Activated naive CD4-positive, alpha-beta T cell treated with anti-CD3 and anti-CD28 coated beads, Interleukin-2, amount 10 ng/mL, durations not matched to agents 7 days and 5 days (primary cell): Measurements from ENCODE around the gene NCAPH2.

Experiments used
- CTCF ChIA-PET: fragments of 350-600 bp; sonication (Branson Sonifier 250); formaldehyde crosslinking; loops from one replicate; lab custom pipeline; 2021; ENCODE audit warnings: antibody characterized with exemption; lab: Charles Lee
- DNase-seq: peaks from one replicate; pipeline ENCODE4 v3.0.0-alpha.2; 2020
- H3K27ac Mint-ChIP-seq: one replicate; pipeline ENCODE4 v1.8.0; 2021; ENCODE audit warnings: mild to moderate bottlenecking, moderate library complexity, mixed read lengths
- H3K27me3 Mint-ChIP-seq: one replicate; pipeline ENCODE4 v1.8.0; 2021; ENCODE audit warnings: mild to moderate bottlenecking, mixed read lengths
- H3K36me3 Mint-ChIP-seq: one replicate; pipeline ENCODE4 v1.8.0; 2021; ENCODE audit warnings: mixed read lengths
- H3K4me1 Mint-ChIP-seq: one replicate; pipeline ENCODE4 v1.8.0; 2021; ENCODE audit warnings: mixed read lengths
- H3K4me3 Mint-ChIP-seq: one replicate; pipeline ENCODE4 v1.8.0; 2021; ENCODE audit warnings: mild to moderate bottlenecking, moderate library complexity, mixed read lengths
- H3K9me3 Mint-ChIP-seq: one replicate; pipeline ENCODE4 v1.8.0; 2021; ENCODE audit warnings: mixed read lengths

Gene NCAPH2

DNA sequence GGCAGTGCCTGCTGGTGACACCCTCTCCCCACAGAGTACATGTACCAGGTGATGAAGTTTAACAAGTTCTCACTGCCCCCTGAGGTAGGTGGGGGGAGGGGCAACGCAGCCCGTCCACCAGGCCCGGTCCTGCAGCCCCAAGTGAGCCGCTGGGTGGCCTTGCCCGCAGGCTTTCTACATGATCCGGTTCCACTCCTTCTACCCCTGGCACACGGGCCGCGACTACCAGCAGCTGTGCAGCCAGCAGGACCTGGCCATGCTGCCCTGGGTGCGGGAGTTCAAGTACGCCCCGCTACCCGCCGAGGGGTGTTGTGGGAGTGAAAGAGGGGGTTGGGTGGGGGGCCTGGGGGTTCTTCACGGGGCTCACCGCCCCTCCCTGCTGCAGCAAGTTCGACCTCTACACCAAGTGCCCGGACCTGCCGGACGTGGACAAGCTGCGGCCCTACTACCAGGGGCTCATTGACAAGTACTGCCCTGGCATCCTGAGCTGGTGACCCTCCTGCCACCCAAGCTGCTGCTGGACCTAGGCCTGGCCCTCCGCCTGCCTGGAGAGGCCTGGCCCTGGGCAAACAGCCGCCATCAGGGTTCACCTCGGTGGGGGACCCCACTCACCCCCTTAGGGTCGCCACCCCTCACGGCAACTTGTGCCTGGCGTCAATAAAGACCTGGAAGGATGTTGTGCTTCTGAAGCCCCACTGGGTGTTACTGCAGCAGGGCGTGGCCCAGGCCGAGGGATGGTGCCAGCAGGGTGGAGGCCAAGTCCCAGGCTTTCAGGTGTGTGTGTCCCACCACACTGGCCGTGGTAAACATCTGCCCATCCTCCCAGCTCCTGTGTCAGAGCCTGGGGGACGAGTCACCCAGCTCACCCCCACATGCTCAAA, 18.4 kb upstream of the NCAPH2 start:
- DNase-seq = no peak
- peaks cover 16% of the 10 kb centered on the region for H3K4me1 Mint-ChIP-seq
- CTCF ChIA-PET = no interaction called here
- no peaks in the 10 kb centered on the region for H3K9me3 Mint-ChIP-seq
- H3K36me3 Mint-ChIP-seq = no peaks in the 10 kb centered on the region
- no peak overlapping the region for H3K4me3 Mint-ChIP-seq
- H3K27ac Mint-ChIP-seq = no peak overlapping the region
- peaks cover 41% of the 10 kb centered on the region for H3K27me3 Mint-ChIP-seq

GRCh38 chr22:50490531-50491308, 17.3 kb upstream of the NCAPH2 start:
- peaks cover 38% of the 10 kb centered on the region for H3K27me3 Mint-ChIP-seq
- peak; percentile 33 for DNase-seq
- no peaks in the 10 kb centered on the region for H3K9me3 Mint-ChIP-seq
- H3K4me1 Mint-ChIP-seq = peaks cover 13% of the 10 kb centered on the region
- CTCF ChIA-PET = no interaction called here
- H3K27ac Mint-ChIP-seq = peak overlapping the region; percentile 72
- no peaks in the 10 kb centered on the region for H3K36me3 Mint-ChIP-seq
- H3K4me3 Mint-ChIP-seq = no peak overlapping the region

DNA sequence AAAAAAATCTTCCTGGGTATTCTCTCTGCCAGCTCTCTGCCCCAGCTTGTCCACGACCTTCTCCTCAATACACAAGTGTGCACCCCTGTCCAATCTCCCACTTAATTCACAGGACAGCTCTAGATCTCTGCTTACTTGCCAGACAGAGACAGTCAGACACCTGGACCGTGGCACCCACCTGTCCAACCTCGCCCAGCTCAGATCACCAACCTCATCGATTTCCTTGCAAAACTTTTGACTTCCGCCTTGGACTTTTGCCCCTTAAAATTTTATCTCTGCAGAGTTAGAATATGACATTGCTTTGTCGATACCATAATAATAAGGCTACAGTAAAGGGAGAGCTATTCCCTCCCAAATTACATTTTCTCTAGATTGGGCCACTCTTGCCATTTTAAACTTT, 10.9 kb upstream of the NCAPH2 start:
- H3K27me3 Mint-ChIP-seq = peaks cover 11% of the 10 kb centered on the region
- no peak overlapping the region for H3K27ac Mint-ChIP-seq
- CTCF ChIA-PET = interaction anchor here (0.7 to 2.8 kb wide), 18 partner anchors 11 to 334 kb away, joined by 3 to 21 read pairs (median 4); partner anchors contain the start of genes DENND6B, LMF2, MIOX and NCAPH2
- no peak for DNase-seq
- H3K36me3 Mint-ChIP-seq = peaks cover under 1% of the 10 kb centered on the region
- H3K9me3 Mint-ChIP-seq = no peaks in the 10 kb centered on the region
- peaks cover 3% of the 10 kb centered on the region for H3K4me1 Mint-ChIP-seq
- H3K4me3 Mint-ChIP-seq = no peak overlapping the region

DNA sequence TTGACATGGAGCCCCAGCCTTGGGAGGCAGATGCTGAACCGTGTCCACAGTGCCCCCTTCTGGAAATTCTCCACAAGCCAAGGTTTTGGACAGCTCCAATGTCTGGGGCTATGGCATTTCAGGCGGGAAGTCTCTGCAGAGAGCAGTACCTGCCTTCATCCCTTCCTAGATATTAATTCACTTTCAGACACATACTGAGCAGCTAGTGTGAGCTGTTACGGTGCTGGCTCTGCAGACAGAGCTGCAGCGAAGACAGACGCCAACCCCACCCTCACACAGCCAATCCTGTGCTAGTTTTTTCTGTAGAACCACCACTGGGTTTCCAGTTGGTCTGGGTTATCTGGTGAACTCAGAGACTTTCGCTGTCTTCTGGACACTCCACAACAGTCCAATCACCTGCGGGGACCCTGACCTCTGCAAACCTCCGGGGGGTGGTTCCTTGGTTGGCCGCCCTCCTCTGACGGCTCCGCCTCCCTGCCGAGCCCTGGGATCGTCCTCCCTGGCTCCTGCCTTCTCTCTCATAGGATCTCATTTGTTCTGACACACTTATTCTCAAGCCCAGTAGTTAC, 9.6 kb upstream of the NCAPH2 start:
- Mint-ChIP-seq H3K27me3 (peaks cover 11% of the 10 kb centered on the region), H3K9me3 (no peaks in the 10 kb centered on the region), H3K27ac (peak overlapping the region; percentile 42), H3K4me1 (peaks cover 3% of the 10 kb centered on the region), H3K36me3 (peaks cover 4% of the 10 kb centered on the region), H3K4me3 (no peak overlapping the region)
- CTCF ChIA-PET = interaction anchor here (0.6 to 2.8 kb wide), 18 partner anchors 10 to 259 kb away, joined by 3 to 21 read pairs (median 6); partner anchors contain the start of genes DENND6B, MIOX, NCAPH2 and SCO2
- DNase-seq = peak; percentile 84

GRCh38 chr22:50500452-50500851, 7.6 kb upstream of the NCAPH2 start:
- no peak overlapping the region for H3K27ac Mint-ChIP-seq
- H3K9me3 Mint-ChIP-seq = no peaks in the 10 kb centered on the region
- H3K4me3 Mint-ChIP-seq = no peak overlapping the region
- peaks cover 11% of the 10 kb centered on the region for H3K27me3 Mint-ChIP-seq
- H3K36me3 Mint-ChIP-seq = peaks cover 4% of the 10 kb centered on the region
- CTCF ChIA-PET = no interaction called here
- DNase-seq = no peak
- peaks cover 3% of the 10 kb centered on the region for H3K4me1 Mint-ChIP-seq

DNA sequence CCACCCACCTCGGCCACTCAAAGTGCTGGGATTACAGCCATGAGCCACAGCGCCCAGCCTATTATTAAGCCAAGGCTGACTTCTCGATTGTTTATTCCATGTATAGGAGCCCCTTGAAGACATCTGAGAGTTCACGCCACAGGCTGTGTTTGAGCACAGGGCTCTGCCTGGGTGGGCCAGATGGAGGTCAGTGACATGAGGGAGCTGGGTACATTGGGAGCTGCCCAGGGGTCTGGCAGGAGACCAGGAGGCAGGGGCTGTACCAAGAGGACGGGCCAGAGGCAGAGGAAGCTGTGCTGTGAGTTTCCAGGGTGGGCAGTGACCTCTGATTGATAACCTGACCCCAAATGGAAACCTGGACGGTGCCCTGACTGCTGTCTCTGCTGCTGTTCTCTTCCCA, 5.9 kb upstream of the NCAPH2 start:
- Mint-ChIP-seq H3K27ac (no peak overlapping the region), H3K4me3 (no peak overlapping the region), H3K4me1 (peaks cover 8% of the 10 kb centered on the region), H3K27me3 (peaks cover 8% of the 10 kb centered on the region), H3K36me3 (peaks cover 4% of the 10 kb centered on the region), H3K9me3 (no peaks in the 10 kb centered on the region)
- CTCF ChIA-PET = interaction anchor here (0.9 kb wide), 1 partner anchor 32 kb away, joined by 3 read pairs; no protein-coding TSS in a partner anchor
- DNase-seq = no peak

DNA sequence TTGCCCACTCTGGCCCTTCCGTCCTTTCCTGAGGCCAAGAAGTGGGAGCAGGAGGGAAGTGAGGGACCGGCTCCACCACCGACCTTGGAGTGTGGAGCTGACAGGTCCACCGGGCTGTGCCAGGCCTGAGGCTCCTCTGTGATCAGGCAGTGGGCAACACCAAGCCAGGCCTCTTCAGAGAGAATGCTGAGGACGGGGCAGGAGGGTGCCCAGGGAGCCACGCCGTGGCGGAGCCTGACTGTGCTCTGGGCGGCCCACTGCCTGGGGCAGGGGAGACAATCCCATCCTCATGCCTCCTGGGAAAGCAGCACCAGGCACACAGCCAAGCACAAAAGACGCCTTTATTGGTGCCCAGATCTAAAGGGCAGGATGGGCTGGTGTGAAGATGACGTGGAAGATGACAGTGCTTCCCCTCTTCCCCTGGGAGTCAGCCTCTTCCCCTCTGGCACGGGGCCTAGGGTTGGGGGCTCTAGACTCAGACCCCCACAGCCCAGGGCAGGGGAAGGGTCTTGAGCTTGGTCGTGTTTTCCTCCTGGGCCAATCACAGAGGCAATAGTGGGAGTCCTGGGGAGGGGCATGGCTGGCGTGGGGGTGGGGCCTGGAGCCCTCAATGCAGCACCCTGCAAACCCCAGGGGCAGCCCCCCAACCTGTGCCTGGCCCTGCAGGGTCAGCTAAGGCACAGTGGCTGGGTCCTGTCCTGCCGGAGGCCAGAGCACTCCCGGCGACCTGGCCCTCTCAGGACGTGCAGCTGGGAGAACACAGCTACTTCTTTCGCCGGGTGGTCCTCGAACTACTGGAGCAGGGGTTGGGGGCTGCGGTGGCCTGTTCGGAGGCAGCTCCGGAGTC, 5.2 kb upstream of the NCAPH2 start:
- peaks cover 5% of the 10 kb centered on the region for H3K27me3 Mint-ChIP-seq
- H3K9me3 Mint-ChIP-seq = no peaks in the 10 kb centered on the region
- H3K4me1 Mint-ChIP-seq = peaks cover 11% of the 10 kb centered on the region
- no peak overlapping the region for H3K4me3 Mint-ChIP-seq
- peaks cover 8% of the 10 kb centered on the region for H3K36me3 Mint-ChIP-seq
- no peak for DNase-seq
- no peak overlapping the region for H3K27ac Mint-ChIP-seq
- CTCF ChIA-PET = interaction anchor here (0.9 kb wide), 1 partner anchor 33 kb away, joined by 3 read pairs; no protein-coding TSS in a partner anchor

- Mint-ChIP-seq H3K27ac (no peak overlapping the region), H3K27me3 (no peaks in the 10 kb centered on the region), H3K9me3 (no peaks in the 10 kb centered on the region), H3K4me1 (peaks cover 10% of the 10 kb centered on the region), H3K4me3 (no peak overlapping the region), H3K36me3 (peaks cover 8% of the 10 kb centered on the region)
- CTCF ChIA-PET = no interaction called here
- DNase-seq = peak; percentile 47
Measured at GRCh38 chr22:50503475-50504145, 4.4 kb upstream of the NCAPH2 start.

DNA sequence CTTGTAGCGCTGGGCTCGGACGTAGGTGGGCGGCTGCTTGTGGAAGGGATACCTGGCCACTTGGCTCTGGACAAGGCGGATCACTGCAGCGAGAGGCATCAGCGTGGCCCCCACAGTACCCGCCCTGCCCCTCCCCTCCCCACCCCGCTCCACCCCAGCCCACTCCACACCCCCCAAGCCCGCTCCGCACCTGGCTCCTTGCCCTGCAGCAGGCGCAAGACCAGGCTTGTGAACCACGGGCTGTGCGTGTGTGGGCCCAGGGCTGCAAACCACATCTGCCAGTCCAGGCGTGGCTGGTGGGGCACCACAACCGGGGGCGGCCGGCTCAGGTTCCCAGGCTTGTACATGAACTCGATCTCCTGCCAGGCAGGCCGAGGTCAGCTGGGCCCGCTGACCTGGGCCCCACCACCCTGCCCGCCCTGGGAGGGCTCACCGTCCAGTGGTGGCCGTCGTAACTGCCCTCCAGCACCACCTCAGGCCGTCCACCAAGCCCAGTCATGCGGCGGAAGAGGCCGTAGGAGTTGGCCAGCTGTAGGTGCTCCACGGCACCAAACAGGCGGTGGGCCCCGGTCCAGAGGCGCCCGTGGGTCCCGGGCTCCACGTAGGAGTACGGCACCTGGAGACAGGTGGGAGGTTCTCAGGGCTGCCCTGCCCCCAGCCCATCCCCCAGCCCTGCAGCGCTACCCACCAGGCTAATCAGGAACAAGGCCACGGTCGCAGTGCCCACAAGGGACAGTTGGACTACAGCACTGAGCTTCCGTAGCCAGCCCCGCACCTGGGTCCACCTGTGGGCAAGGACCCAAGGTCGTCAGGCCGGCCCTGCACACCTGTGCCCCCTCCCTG, 3.4 kb upstream of the NCAPH2 start:
- H3K27ac Mint-ChIP-seq = no peak overlapping the region
- no peaks in the 10 kb centered on the region for H3K27me3 Mint-ChIP-seq
- H3K4me1 Mint-ChIP-seq = peaks cover 20% of the 10 kb centered on the region
- DNase-seq = no peak
- no peaks in the 10 kb centered on the region for H3K9me3 Mint-ChIP-seq
- no peak overlapping the region for H3K4me3 Mint-ChIP-seq
- H3K36me3 Mint-ChIP-seq = peaks cover 13% of the 10 kb centered on the region
- CTCF ChIA-PET = interaction anchor here (0.9 kb wide), 1 partner anchor 117 kb away, joined by 4 read pairs; no protein-coding TSS in a partner anchor

- Mint-ChIP-seq H3K27me3 (no peaks in the 10 kb centered on the region), H3K36me3 (peaks cover 13% of the 10 kb centered on the region), H3K4me1 (peaks cover 24% of the 10 kb centered on the region), H3K9me3 (no peaks in the 10 kb centered on the region), H3K27ac (no peak overlapping the region), H3K4me3 (peak overlapping the region; percentile 59)
- no peak for DNase-seq
- CTCF ChIA-PET = interaction anchor here (0.9 kb wide), 1 partner anchor 116 kb away, joined by 4 read pairs; no protein-coding TSS in a partner anchor
Measured at GRCh38 chr22:50505276-50505775, 2.7 kb upstream of the NCAPH2 start.

DNA sequence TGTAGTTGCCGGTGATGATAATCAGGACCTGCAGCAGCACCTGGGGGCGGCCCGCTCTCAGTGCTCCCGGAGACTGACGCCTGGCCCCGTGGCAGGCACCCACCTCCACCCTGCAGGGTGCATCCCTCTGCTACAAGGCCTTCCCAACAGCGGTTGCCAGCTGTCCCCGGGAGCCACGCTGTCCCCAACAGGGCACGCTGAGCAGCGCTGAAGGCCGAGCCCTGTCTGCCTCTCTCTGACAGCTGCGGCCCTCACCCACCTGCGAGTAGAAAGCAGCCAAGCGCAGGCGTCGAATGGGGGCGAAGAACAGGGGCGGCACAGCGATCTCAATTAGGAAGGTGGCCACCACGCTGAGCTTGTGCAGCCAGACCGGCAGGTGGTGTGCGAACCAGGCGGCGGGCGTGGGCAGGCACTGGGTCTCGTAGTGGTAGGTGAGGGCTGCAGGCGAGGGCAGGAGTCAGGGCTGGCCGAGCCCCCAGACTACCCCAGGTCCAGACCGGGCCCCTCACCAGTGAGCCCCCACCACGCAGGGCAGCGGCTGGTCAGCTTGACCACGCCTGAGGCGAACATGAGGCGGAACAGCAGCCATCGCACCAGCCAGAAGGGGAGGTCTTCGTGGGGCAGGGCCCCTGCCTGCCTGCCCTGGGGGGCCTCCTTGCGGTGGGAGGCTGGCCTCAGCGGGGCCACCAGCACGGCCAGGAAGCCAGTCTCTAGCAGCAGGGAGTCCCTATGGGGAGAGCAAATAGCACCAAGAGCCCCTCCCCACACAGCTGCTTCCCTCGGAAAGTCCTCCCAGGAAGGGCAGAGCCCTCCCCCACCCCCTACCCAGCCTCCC, 2.0 kb upstream of the NCAPH2 start:
- no peak for DNase-seq
- Mint-ChIP-seq H3K27ac (peak overlapping the region; percentile 96), H3K4me1 (peaks cover 24% of the 10 kb centered on the region), H3K9me3 (no peaks in the 10 kb centered on the region), H3K4me3 (peak overlapping the region; percentile 93), H3K27me3 (no peaks in the 10 kb centered on the region), H3K36me3 (peaks cover 13% of the 10 kb centered on the region)
- CTCF ChIA-PET = no interaction called here
